ENCODE data around the gene ROBO2.

ROBO2 gene

GRCh38 chr3:77524946-77525682, 485.2 kb downstream of the ROBO2 start:
- no peak for DNase-seq

GRCh38 chr3:77526573-77527113, 486.7 kb downstream of the ROBO2 start:
- no peak for DNase-seq

GRCh38 chr3:77529522-77529921, 489.6 kb downstream of the ROBO2 start:
- DNase-seq, result no peak

- DNase-seq, result no peak
These were observed 491.0 kb downstream of the ROBO2 start for GRCh38 chr3:77530870-77531269.

- no peak for DNase-seq
These were observed 495.2 kb downstream of the ROBO2 start for GRCh38 chr3:77535116-77535515.

GRCh38 chr3:77536038-77536775, 496.3 kb downstream of the ROBO2 start:
- no peak for DNase-seq

- no peak for DNase-seq
These were observed 499.1 kb downstream of the ROBO2 start for GRCh38 chr3:77539014-77539413.

GRCh38 chr3:77539677-77540076, 499.8 kb downstream of the ROBO2 start:
- no peak for DNase-seq

- DNase-seq, result no peak
These were observed 501.5 kb downstream of the ROBO2 start for GRCh38 chr3:77541203-77541922.

- DNase-seq, result no peak
These were observed 506.3 kb downstream of the ROBO2 start for GRCh38 chr3:77546246-77546645.

GRCh38 chr3:77549034-77549433, 509.1 kb downstream of the ROBO2 start:
- no peak for DNase-seq

- DNase-seq, result no peak
These were observed 513.3 kb downstream of the ROBO2 start for GRCh38 chr3:77553240-77553639.

- DNase-seq, result no peak
These were observed 522.2 kb downstream of the ROBO2 start for GRCh38 chr3:77562089-77562488.

GRCh38 chr3:77563012-77563411, 523.1 kb downstream of the ROBO2 start:
- DNase-seq, result no peak

- DNase-seq, result no peak
These were observed 526.2 kb downstream of the ROBO2 start for GRCh38 chr3:77566055-77566454.

- DNase-seq, result no peak
These were observed 532.2 kb downstream of the ROBO2 start for GRCh38 chr3:77571971-77572715.

- DNase-seq, result no peak
These were observed 537.4 kb downstream of the ROBO2 start for GRCh38 chr3:77577264-77577663.

- no peak for DNase-seq
These were observed 546.3 kb downstream of the ROBO2 start for GRCh38 chr3:77586216-77586615.

GRCh38 chr3:77588863-77589262, 549.0 kb downstream of the ROBO2 start:
- DNase-seq, result no peak

- DNase-seq, result no peak
These were observed 550.3 kb downstream of the ROBO2 start for GRCh38 chr3:77590191-77590590.

- no peak for DNase-seq
These were observed 555.5 kb downstream of the ROBO2 start for GRCh38 chr3:77595371-77595870.

- no peak for DNase-seq
These were observed 560.0 kb downstream of the ROBO2 start for GRCh38 chr3:77599948-77600347.

All from NCI-H2107 (cell line).